NCI-H345 treated with DMSO at 0.1 percent for 48 hours (cell line): ENCODE measurements around the gene KCNMB4.
A peak's percentile ranks its signal among the peaks of the same experiment; 100 is the strongest.
"Not testable (repeated sequence)": the region's sequence is repeated elsewhere in the genome, so short reads cannot be mapped to it uniquely, and the experiment has no call there.

Source experiments
- DNase-seq: peaks from one replicate; lab custom pipeline; 2025; ENCODE audit not compliant: unreplicated experiment; lab: John Stamatoyannopoulos, UW

The KCNMB4 gene

DNA sequence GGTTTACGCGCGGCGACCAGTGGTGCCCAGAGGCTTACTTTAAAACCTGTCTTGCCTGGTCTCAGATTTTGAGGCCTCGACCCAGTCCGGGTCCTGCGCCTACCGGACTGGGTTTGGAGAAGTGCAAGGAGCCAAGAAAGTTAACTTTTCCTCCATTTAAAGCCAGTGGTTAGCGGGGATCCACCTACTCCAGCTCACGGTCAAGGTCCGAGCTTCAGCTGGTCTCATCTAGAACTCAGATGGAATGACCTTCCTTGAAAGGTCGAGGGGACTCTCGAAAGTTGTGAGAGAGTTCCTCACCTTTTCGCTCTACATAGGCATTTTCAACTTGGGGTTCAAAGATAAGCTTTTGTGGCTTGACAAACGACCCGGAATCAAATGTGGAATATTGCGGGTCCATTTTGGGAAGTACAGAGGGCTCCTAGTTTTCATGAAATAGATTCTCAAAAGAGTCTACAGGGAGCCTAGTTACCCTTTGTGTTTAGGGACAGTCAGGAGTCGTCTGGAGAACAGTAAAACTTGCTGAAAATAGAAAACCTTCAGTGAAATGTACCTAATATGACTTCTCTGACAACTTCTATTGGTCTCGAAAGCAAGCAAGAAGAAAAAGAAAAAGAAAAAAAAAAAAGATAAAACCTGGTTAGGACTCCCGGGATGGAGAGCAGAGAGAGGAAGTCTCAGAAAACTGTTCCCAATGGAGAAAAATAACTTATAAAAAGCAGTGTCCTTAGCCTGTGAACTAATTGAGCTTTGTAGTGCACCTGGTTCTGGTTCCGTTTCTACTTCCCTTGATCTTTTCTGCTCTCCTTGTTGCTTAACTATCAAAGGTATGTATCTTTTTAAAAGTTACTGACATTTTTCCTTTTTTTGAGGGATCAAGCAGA, 1.4 kb downstream of the KCNMB4 start:
- peak; percentile 37 for DNase-seq

DNA sequence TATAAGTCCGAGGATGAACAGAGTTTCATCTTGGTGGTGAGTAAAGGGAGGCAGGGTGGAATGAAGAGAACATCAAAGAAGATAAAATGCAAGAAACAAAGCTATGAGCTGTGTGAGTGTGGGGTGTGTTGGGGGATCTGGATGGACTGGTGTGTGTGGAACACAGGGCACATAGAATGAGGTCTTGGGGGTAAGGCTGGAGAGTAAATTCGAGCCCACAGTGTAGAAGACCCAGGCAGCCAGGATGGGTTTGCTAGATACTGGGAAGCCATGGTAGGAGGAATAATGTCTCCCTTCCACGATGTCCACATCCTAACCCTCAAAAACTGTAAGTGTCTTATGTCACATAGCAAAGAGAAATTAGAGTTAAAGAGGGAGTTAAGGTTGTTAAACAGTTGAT, 6.8 kb downstream of the KCNMB4 start:
- no peak for DNase-seq

DNA sequence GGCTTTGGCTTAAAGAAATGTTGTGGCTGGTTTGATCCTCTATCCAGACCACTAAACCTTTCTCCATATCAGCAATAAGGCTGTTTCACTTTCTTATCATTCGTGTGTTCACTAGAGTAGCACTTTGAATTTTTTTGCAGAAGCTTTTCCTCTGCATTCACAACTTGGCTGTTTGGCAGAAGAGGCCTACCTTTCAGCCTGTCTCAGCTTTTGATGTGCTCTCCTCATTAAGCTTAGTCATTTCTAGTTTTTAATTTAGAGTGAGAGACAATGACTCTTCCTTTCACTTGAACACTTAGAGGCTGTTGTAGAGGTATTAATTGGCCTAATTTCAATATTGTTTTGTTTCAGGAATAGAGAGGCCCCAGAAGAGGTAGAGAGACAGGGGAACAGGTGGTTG, 13.8 kb downstream of the KCNMB4 start:
- DNase-seq, result no peak

- no peak for DNase-seq
These were observed 17.4 kb downstream of the KCNMB4 start for GRCh38 chr12:70383484-70383883.

- DNase-seq, result no peak
These were observed 17.8 kb downstream of the KCNMB4 start for GRCh38 chr12:70383886-70384285.

DNA sequence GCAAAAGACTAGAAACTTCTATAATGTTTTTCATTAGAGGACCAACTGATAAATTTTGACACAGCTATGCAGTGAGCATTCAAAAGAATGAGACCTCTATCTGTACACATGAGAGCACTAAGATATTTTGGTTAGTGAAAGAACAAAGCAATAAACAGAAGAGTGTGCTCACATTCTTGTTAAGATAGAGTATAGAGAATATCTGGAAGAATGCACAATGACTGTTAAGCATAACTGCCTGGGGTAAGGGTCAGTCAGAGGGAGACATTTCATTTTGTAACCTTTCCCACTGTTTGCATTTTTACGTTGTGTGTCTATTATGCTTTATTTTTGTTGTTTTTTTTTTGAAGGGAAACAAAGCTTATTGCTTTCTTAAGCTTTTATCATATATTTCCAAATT, 20.7 kb downstream of the KCNMB4 start:
- DNase-seq, result no peak

DNA sequence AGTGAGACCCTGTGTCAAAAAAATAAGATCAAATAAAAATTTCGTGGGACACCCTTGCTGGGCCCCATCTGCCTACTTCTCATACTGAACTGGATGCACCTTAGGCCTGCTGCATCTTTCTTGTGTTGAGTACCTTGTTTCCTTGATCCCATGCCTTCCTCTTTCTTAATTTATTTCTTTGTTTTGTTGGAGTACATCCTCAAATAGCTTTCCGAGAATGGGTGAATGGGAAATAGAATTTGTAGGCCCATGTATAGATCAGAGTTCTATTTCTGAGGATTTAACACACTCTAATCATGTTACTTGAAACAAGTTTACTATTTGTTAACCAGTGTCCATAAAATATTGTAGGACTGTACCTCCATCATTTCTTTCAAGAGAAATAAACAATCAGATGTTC, 23.6 kb downstream of the KCNMB4 start:
- no peak for DNase-seq

DNA sequence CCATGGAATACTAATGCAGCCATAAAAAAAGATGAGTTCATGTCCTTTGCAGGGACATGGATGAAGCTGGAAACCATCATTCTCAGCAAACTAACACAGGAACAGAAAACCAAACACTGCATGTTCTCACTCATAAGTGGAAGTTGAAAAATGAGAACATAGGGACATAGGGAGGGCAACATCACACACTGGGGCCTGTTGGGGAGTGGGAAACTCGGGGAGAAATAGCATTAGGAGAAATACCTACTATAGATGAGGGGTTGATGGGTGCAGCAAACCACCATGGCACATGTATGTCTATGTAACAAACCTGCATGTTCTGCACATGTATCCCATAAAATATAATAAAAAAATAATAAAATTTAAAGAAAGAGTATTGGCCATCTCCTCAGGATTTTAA, 26.5 kb downstream of the KCNMB4 start:
- DNase-seq, result not testable (repeated sequence)

DNA sequence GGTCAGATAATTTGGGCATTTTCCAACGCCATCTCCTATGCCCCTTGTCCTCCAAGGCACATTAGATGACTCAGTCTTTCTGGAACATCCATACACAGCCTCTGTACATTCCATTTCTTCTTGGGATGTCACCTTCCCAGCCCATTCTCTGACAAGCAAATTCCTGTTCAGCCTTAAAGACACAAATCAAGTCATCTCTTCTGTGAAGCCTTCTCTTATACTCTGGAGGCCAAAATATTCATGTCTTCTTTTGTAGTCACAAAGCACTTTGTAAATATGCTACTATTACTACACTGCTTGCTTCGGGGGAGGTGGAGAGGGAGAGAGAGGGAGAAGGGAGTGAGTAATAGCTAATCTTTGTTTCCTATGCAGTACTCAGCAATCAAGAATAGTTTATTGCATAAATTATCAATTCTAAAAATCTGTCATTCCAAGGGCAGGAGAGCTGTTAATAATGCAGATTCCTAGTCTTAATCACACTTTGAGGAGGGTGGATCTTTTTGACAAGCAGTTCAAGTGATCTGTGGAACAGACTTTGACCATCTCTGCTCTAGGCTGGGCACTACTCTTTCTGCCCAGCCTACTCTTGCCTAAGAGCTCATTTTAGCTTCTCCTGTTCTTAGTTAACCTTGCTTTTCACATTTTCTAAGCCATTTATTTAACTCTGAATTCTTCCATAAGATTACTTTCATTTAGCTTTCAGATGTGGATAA, 27.9 kb downstream of the KCNMB4 start:
- DNase-seq, result no peak

DNA sequence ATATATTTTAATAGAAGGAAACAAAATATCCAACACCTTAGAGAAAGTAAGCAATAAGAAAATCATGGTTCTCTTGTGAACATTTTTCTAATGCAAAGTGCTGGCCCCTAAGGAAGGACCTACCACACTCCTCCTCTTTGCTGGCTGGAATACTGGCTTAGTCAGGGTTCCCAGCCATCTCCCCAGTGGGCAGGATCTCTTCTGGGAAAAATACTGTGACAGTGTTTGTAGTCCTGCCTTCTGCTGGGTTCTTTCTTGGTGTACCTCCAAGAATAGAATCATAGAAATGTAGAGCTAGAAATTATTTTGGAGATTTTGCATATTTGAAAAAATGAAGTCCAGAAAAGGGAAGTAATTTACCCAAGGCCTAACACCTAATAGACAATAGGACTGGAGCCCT, 31.9 kb downstream of the KCNMB4 start:
- no peak for DNase-seq

DNA sequence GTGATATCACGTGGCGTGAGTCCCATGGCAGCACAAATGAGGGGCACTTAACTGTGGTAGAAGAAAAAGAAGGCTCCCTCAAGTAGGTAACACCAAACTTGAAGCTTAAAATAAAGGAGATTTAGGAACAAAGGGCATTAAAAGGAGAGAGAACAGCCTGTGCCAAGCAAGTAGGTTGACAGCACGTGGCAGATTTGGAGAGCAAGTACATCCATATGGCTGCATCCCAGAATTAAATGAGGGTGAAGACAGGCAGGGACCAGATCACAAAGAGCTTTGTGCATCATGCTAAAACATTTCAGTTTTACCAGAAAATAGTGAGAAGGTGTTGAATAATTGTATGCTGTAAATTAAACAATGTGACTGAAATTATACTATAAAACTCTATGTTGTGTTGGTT, 32.8 kb downstream of the KCNMB4 start:
- no peak for DNase-seq

DNA sequence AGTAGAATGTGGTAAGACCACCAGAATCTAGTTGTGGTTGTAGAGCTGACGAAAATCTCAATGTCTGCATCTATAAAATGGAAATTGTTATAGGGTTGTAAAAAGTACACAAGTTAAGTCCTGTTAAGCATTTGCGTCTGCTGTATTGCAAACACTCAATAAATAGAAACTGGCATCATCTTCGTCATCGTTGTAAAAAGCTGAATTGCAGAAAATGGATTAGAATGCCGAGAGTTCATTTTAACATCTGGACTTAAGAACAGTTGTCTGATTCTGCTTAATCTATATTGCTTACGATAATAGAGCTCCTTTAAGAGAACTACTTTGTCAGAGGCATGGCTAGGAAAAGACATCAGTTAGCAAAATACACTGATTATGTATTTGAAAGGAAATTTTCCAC, 33.2 kb downstream of the KCNMB4 start:
- DNase-seq, result no peak

- no peak for DNase-seq
These were observed 34.0 kb downstream of the KCNMB4 start for GRCh38 chr12:70400124-70400523.

GRCh38 chr12:70402597-70402996, 36.5 kb downstream of the KCNMB4 start:
- DNase-seq, result no peak

- no peak for DNase-seq
These were observed 37.7 kb downstream of the KCNMB4 start for GRCh38 chr12:70403826-70404225.

DNA sequence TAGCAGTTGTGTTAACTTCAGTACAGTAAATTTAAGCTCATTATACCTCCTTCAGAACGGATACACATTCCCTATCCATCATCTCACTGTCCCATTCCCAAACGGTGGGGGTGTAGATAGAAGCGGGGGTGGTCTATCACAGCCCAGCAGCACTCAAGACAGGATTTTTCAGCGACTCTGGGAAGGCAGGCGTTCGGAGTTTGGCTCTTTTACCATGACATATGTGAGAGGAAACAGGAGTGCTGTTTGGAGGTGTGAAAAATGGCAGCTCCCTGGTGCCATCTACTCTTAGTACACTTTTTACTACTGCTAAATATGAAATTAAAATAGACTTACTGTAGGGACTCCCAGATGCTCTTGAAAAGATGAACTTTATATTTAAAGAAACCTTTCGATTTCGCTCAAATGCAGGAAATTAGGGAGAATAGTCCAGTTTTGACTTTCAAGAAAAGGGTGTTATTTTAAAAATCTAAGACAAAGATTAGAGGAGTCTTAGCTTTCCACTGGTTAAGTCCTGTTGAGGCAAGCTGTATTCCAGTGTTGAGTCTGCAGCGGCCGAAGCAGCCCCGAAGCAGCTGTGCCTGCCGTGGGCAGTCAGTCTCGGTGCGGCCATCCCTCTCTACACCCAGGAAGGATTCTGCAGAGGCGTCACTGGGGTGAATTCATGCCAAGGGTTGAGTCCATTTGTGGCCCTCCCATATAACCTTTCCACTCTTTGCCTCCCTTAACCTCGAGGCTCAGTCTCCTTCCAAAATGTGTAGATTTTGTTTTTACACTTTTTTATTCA, 42.1 kb downstream of the KCNMB4 start:
- DNase-seq, result no peak

DNA sequence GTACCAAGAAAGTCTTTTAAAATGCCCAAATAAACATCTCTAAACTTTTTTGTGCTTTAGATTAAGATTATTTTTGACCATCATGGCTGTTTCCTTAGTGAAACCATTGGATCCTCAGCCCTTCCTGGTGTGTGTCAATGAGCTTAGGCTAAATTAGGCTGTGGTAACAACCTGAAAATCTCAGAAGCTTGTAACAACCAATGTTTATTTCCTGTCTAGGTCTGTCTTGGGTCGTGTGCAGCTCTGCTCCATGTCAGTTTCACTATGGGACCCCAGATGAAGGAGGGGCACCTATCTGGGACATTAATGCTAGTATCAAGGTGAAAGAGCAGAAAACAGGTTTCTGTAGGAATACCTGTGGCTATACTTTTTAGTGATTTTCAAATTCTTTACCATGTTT, 49.9 kb downstream of the KCNMB4 start:
- no peak for DNase-seq

- DNase-seq, result no peak
These were observed 51.0 kb downstream of the KCNMB4 start for GRCh38 chr12:70417121-70417520.

DNA sequence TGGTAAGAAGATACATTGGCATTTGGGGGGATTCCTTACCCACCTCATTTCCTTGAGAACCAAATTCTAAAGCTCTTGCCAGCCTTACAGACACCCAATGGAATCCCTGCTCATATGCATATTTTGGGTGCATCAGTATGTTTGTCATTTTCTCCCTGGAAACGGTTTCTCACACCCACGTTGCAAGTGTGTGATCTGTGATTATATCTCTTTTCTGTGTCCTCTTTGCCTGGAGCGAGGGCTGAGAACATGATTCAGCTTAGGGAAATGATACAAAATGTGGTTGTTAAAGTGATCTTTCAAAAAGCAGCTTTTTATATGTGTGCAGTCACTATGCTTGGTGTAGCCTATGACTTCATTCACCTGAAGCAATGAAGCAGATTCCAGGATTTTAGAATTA, 52.0 kb downstream of the KCNMB4 start:
- no peak for DNase-seq

DNA sequence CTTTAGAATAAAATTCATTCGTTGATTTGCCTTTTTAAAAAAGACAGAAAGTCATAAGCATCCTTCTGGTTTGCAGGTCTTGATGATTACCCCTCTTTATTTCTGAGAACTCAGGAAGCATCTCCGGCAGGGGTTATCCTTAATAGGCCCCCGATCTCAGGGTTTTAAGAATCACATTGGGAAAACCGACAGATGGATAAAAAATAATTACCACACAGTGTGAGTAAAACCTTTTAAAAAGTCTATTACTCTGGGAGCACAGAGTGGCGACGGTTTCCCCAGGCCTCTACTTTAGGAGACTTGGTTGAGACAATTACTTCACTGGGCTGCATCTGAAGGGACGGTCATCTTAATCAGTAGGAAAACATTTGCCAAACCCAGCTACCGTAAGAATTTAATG, 56.5 kb downstream of the KCNMB4 start:
- DNase-seq, result no peak

GRCh38 chr12:70426620-70427019, 60.5 kb downstream of the KCNMB4 start:
- DNase-seq, result no peak

DNA sequence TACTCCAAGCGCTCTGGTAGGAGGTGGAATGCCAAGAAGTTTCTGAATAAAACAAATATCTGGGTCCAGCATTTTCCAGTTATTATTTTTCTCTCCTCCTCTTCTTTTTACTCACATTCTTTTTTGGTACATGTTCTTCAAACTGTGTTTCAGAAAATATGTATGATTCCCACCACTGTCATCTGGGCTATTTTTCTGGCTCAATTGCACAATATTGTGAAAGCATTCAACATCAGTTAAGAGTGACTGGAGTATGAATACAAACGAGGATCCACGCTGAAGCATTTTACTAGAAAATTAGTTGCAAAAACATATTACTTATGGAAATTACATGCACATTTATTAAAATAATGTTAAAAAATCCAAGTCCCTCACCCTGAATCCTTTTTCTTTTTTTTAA, 61.5 kb downstream of the KCNMB4 start:
- DNase-seq, result no peak
